ENCODE data around the gene ADCY5. TPM values are rescaled to one million over a fixed set of nuclear protein-coding genes. Genes with fewer than 3 reads are reported as not detected.
"Not testable (repeated sequence)": the region's sequence is repeated elsewhere in the genome, so short reads cannot be mapped to it uniquely, and the experiment has no call there.

The ADCY5 gene
- under 1 TPM in 2 of 3 donors, not detected in 1; 0.05 to 0.13 TPM for total RNA-seq

- peak within 1 kb of the TSS; percentile 39 for H3K4me3 Mint-ChIP-seq
- H3K27me3 Mint-ChIP-seq (ENCODE audit: low read depth): peaks cover 52% of the 10 kb centered on the region
- ATAC-seq (peak in 1 of 2 donors; percentile 17), DNase-seq (no peak)
- no peaks in the 10 kb centered on the region for H3K36me3 Mint-ChIP-seq (ENCODE audit: insufficient read depth)
- no peaks in the 10 kb centered on the region for H3K9me3 Mint-ChIP-seq
- peaks cover 2% of the 10 kb centered on the region for H3K4me1 Mint-ChIP-seq (ENCODE audit: low read depth)
These were observed at the start of gene ADCY5 for GRCh38 chr3:123448536-123449101. TSS of gene ADCY5 (minus strand) at chr3:123449090. CDS start at chr3:123448545, 545 bp downstream.

- no peak for DNase-seq
- no peak overlapping the region for H3K4me3 Mint-ChIP-seq
- H3K27me3 Mint-ChIP-seq (ENCODE audit: low read depth): no peaks in the 10 kb centered on the region
- no peaks in the 10 kb centered on the region for H3K9me3 Mint-ChIP-seq
- ATAC-seq: no peak
- H3K4me1 Mint-ChIP-seq (ENCODE audit: low read depth): peaks cover 5% of the 10 kb centered on the region
- peaks cover 23% of the 10 kb centered on the region for H3K36me3 Mint-ChIP-seq (ENCODE audit: insufficient read depth)
These were observed 45.0 kb upstream of the ADCY5 start for GRCh38 chr3:123493912-123494311.

GRCh38 chr3:123491966-123492587, 43.2 kb upstream of the ADCY5 start:
- no peak overlapping the region for H3K4me3 Mint-ChIP-seq
- no peaks in the 10 kb centered on the region for H3K27me3 Mint-ChIP-seq (ENCODE audit: low read depth)
- H3K36me3 Mint-ChIP-seq (ENCODE audit: insufficient read depth): peaks cover 16% of the 10 kb centered on the region
- H3K9me3 Mint-ChIP-seq: no peaks in the 10 kb centered on the region
- peaks cover 5% of the 10 kb centered on the region for H3K4me1 Mint-ChIP-seq (ENCODE audit: low read depth)
- peak; percentile 14 to 41 for ATAC-seq
- no peak for DNase-seq

GRCh38 chr3:123489400-123490004, 40.6 kb upstream of the ADCY5 start:
- Mint-ChIP-seq H3K27me3 (ENCODE audit: low read depth) (no peaks in the 10 kb centered on the region), H3K9me3 (no peaks in the 10 kb centered on the region), H3K4me3 (no peak overlapping the region), H3K4me1 (ENCODE audit: low read depth) (peaks cover 5% of the 10 kb centered on the region), H3K36me3 (ENCODE audit: insufficient read depth) (peaks cover 8% of the 10 kb centered on the region)
- no peak for DNase-seq
- peak; percentile 53 to 59 for ATAC-seq

- Mint-ChIP-seq H3K36me3 (ENCODE audit: insufficient read depth) (peaks cover 5% of the 10 kb centered on the region), H3K4me3 (no peak overlapping the region), H3K4me1 (ENCODE audit: low read depth) (peaks cover 5% of the 10 kb centered on the region), H3K27me3 (ENCODE audit: low read depth) (no peaks in the 10 kb centered on the region), H3K9me3 (no peaks in the 10 kb centered on the region)
- ATAC-seq (no peak), DNase-seq (no peak)
These were observed 39.9 kb upstream of the ADCY5 start for GRCh38 chr3:123488645-123489347.

GRCh38 chr3:123487063-123487462, 38.2 kb upstream of the ADCY5 start:
- H3K4me3 Mint-ChIP-seq: not testable (repeated sequence)

GRCh38 chr3:123486460-123486859, 37.6 kb upstream of the ADCY5 start:
- no peak overlapping the region for H3K4me3 Mint-ChIP-seq
- no peaks in the 10 kb centered on the region for H3K4me1 Mint-ChIP-seq (ENCODE audit: low read depth)
- H3K9me3 Mint-ChIP-seq: no peaks in the 10 kb centered on the region
- ATAC-seq (no peak), DNase-seq (no peak)
- H3K36me3 Mint-ChIP-seq (ENCODE audit: insufficient read depth): no peaks in the 10 kb centered on the region
- H3K27me3 Mint-ChIP-seq (ENCODE audit: low read depth): no peaks in the 10 kb centered on the region

More at GRCh38 chr3:123487063-123487462, 38.2 kb upstream of the ADCY5 start:
- H3K36me3 Mint-ChIP-seq (ENCODE audit: insufficient read depth); DNase-seq; H3K27me3 Mint-ChIP-seq (ENCODE audit: low read depth); ATAC-seq; H3K9me3 Mint-ChIP-seq; H3K4me1 Mint-ChIP-seq (ENCODE audit: low read depth): not testable (repeated sequence)

GRCh38 chr3:123485551-123485950, 36.7 kb upstream of the ADCY5 start:
- ATAC-seq: no peak
- Mint-ChIP-seq H3K4me1 (ENCODE audit: low read depth) (no peaks in the 10 kb centered on the region), H3K36me3 (ENCODE audit: insufficient read depth) (no peaks in the 10 kb centered on the region), H3K27me3 (ENCODE audit: low read depth) (peaks cover 3% of the 10 kb centered on the region), H3K9me3 (no peaks in the 10 kb centered on the region), H3K4me3 (no peak overlapping the region)
- DNase-seq: no peak

- H3K4me1 Mint-ChIP-seq (ENCODE audit: low read depth): no peaks in the 10 kb centered on the region
- no peak overlapping the region for H3K4me3 Mint-ChIP-seq
- DNase-seq (no peak), ATAC-seq (no peak)
- H3K9me3 Mint-ChIP-seq: no peaks in the 10 kb centered on the region
- peaks cover 11% of the 10 kb centered on the region for H3K27me3 Mint-ChIP-seq (ENCODE audit: low read depth)
- H3K36me3 Mint-ChIP-seq (ENCODE audit: insufficient read depth): no peaks in the 10 kb centered on the region
These were observed 34.3 kb upstream of the ADCY5 start for GRCh38 chr3:123483146-123483545.

- no peak for DNase-seq
- H3K4me1 Mint-ChIP-seq (ENCODE audit: low read depth): no peaks in the 10 kb centered on the region
- H3K36me3 Mint-ChIP-seq (ENCODE audit: insufficient read depth): no peaks in the 10 kb centered on the region
- no peak for ATAC-seq
- H3K4me3 Mint-ChIP-seq: no peak overlapping the region
- peaks cover 15% of the 10 kb centered on the region for H3K27me3 Mint-ChIP-seq (ENCODE audit: low read depth)
- H3K9me3 Mint-ChIP-seq: no peaks in the 10 kb centered on the region
These were observed 33.0 kb upstream of the ADCY5 start for GRCh38 chr3:123481722-123482457.

GRCh38 chr3:123481071-123481470, 32.2 kb upstream of the ADCY5 start:
- Mint-ChIP-seq H3K4me3 (no peak overlapping the region), H3K9me3 (no peaks in the 10 kb centered on the region), H3K27me3 (ENCODE audit: low read depth) (peaks cover 19% of the 10 kb centered on the region), H3K4me1 (ENCODE audit: low read depth) (no peaks in the 10 kb centered on the region), H3K36me3 (ENCODE audit: insufficient read depth) (no peaks in the 10 kb centered on the region)
- no peak for ATAC-seq
- no peak for DNase-seq

GRCh38 chr3:123480428-123480827, 31.5 kb upstream of the ADCY5 start:
- no peaks in the 10 kb centered on the region for H3K4me1 Mint-ChIP-seq (ENCODE audit: low read depth)
- DNase-seq: no peak
- H3K27me3 Mint-ChIP-seq (ENCODE audit: low read depth): peaks cover 19% of the 10 kb centered on the region
- H3K4me3 Mint-ChIP-seq: no peak overlapping the region
- no peaks in the 10 kb centered on the region for H3K36me3 Mint-ChIP-seq (ENCODE audit: insufficient read depth)
- H3K9me3 Mint-ChIP-seq: no peaks in the 10 kb centered on the region
- no peak for ATAC-seq

- no peak overlapping the region for H3K4me3 Mint-ChIP-seq
These were observed 31.0 kb upstream of the ADCY5 start for GRCh38 chr3:123479891-123480290.

GRCh38 chr3:123478314-123478713, 29.4 kb upstream of the ADCY5 start:
- Mint-ChIP-seq H3K4me1 (ENCODE audit: low read depth) (no peaks in the 10 kb centered on the region), H3K27me3 (ENCODE audit: low read depth) (peaks cover 22% of the 10 kb centered on the region), H3K36me3 (ENCODE audit: insufficient read depth) (no peaks in the 10 kb centered on the region), H3K4me3 (no peak overlapping the region), H3K9me3 (no peaks in the 10 kb centered on the region)
- no peak for DNase-seq
- ATAC-seq: no peak

More at GRCh38 chr3:123479891-123480290, 31.0 kb upstream of the ADCY5 start:
- Mint-ChIP-seq H3K9me3 (no peaks in the 10 kb centered on the region), H3K27me3 (ENCODE audit: low read depth) (peaks cover 19% of the 10 kb centered on the region), H3K36me3 (ENCODE audit: insufficient read depth) (no peaks in the 10 kb centered on the region), H3K4me1 (ENCODE audit: low read depth) (no peaks in the 10 kb centered on the region)
- no peak for DNase-seq
- no peak for ATAC-seq

Data from activated T-cell treated with anti-CD3 and anti-CD28 coated beads, Interleukin-2, amount 50 U/mL, for 4 hours (primary cell).